Kidney capillary endothelial cell (primary cell): Measurements from ENCODE around the gene GPANK1.

Experiments used
- DNase-seq: peaks from one replicate; pipeline ENCODE4 v3.0.0-alpha.2; 2018; ENCODE audit warnings: low spot score

GPANK1 gene

GRCh38 chr6:31617010-31617409 lies 47.8 kb downstream of the GPANK1 start:
- DNase-seq = no peak

DNA sequence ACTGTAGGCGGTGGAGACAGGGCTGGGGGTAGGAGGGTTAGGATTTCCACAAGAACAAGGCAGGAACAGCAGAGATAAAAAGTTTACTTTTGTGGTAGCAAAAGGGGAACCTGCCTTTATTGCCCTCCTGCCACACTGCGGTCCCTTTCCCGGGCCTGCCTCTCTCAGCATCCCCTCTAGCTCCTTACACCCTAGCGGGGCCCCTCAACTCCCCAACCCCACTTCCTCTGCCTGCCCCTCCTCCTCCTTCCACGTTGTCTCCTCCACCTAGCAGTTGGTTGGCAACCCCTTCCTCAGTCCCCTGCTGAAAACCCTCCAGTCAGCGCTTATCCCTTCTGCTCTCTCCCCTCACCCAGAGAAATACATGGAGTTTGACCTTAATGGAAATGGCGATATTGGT lies 49.0 kb downstream of the GPANK1 start:
- DNase-seq = no peak

DNA sequence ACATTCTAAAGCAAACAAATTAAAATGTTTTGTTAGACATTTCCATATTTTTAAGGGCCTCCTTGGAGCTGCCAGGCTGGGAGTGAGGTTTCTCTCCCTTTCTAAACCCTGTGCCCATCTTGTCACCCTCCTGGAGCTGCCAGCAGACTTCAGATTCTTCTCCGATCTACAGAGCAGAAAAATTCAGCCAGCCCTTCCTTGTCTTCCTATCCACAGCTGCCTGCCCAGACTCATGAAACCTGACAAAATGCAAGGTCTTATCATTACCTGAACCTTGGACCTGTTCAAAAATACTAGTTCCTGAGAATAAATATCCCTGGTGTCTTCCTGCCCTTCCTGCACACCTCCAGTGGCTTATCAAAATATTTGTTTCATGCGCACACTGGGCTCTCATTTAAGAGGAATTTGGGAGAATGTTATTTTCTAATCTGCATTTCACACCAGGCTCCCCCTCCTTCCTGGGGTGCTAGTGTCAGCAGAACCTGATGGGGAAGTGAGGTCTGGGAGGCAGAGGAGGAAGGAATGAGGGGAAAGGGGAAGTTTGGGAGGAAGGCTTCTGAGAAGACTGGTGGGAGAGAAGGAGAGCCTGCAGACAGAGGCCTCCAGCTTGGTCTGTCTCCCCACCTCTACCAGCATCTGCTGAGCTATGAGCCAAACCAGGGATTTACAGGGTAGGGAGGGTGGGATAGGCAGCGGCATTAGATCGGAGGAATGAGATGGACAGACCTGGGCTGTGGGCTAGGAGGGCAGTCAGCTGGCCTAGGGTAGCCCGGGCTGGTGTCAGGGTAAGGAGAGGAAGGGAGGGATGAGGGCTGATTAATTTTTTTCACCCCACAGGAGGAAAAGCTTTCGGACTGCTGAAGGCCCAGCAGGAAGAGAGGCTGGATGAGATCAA lies 49.9 kb downstream of the GPANK1 start, which contains the start of gene AIF1:
AIF1 (plus strand) TSS at position 551 of the 895 bp plus-strand sequence; CDS start at position 647, 96 bp downstream.
- no peak for DNase-seq

GRCh38 chr6:31614075-31614619 lies 50.6 kb downstream of the GPANK1 start:
- DNase-seq = no peak
